WTC11 (cell line): ENCODE results near the gene HNRNPM.

Source experiments
- ATF3 ChIP-seq: sonication (generic); formaldehyde crosslinking; conservative IDR thresholded peaks from 2 replicates; pipeline ENCODE4 v1.8.1; 2022; ENCODE audit warnings: mild to moderate bottlenecking, missing genetic modification reagents
- CTCF ChIP-seq: fragments of 200-600 bp; IDR thresholded peaks from 2 replicates; pipeline ENCODE4 v1.8.0; 2022; ENCODE audit warnings: antibody characterized with exemption
- ESRRA ChIP-seq: sonication (generic); formaldehyde crosslinking; IDR thresholded peaks from 2 replicates; pipeline ENCODE4 v1.8.1; 2022; ENCODE audit warnings: mild to moderate bottlenecking, missing genetic modification reagents, borderline replicate concordance
- ZBTB21 ChIP-seq: sonication (generic); formaldehyde crosslinking; IDR thresholded peaks from 2 replicates; pipeline ENCODE4 v1.8.1; 2023; ENCODE audit warnings: mild to moderate bottlenecking, missing genetic modification reagents, borderline replicate concordance
- ZMAT4 ChIP-seq: fragments of 250-450 bp; sonication (Bioruptor Pico); IDR thresholded peaks from 2 replicates; pipeline ENCODE4 v1.9.0; 2021; ENCODE audit warnings: mild to moderate bottlenecking

- no peak for TF ChIP-seq ZBTB21 (CRISPR knock-in tag)
- no peak for TF ChIP-seq ZMAT4
- TF ChIP-seq CTCF: no peak
- TF ChIP-seq ESRRA (CRISPR knock-in tag): no peak
- TF ChIP-seq ATF3 (CRISPR knock-in tag): no peak
Observed at GRCh38 chr19:8459520-8460270, 14.9 kb downstream of the HNRNPM start.
